GM12878 (cell line): ENCODE results near the gene ARL14EP. TPM values are rescaled to one million over a fixed set of nuclear protein-coding genes. Genes with fewer than 3 reads are reported as not detected.

Source experiments
- ATF7 ChIP-seq: fragments of 450-650 bp; IDR thresholded peaks from 2 replicates; pipeline ENCODE4 v1.6.1; 2016; ENCODE audit warnings: low read depth, mild to moderate bottlenecking
- CBX5 ChIP-seq: sonication (generic); IDR thresholded peaks from 2 replicates; pipeline ENCODE4 v1.6.1; 2016; ENCODE audit warnings: low read depth, moderate library complexity, mild to moderate bottlenecking, inconsistent platforms
- CTCF ChIP-seq, 3 experiments: IDR thresholded peaks in 2 of 3; conservative IDR thresholded peaks in 1 of 3; 2 replicates each; pipeline ENCODE4 v1.5.1; 2011; ENCODE audit warnings: low read depth in 3 of 3, low read length in 3 of 3, mild to moderate bottlenecking in 3 of 3, control low read depth in 2 of 3, moderate library complexity in 2 of 3, inconsistent platforms in 1 of 3, mixed read lengths in 1 of 3; ENCODE audit not compliant: control insufficient read depth in 2 of 3, insufficient read depth in 1 of 3; ENCODE audit errors: extremely low read depth in 1 of 3
- E2F4 ChIP-seq: IDR thresholded peaks from 2 replicates; pipeline ENCODE4 v1.6.1; 2012; ENCODE audit warnings: low read depth, low read length, improper control_type of control experiment
- EP300 ChIP-seq, 2 experiments: fragments of 150-350 bp in 1 of 2; IDR thresholded peaks; 2 replicates each; pipeline ENCODE4 v1.6.1; 2011 to 2012; ENCODE audit warnings: low read depth in 2 of 2, low read length in 2 of 2, borderline replicate concordance in 1 of 2, improper control_type of control experiment in 1 of 2, inconsistent platforms in 1 of 2; ENCODE audit not compliant: control insufficient read depth in 1 of 2
- ETV6 ChIP-seq, 2 experiments: fragments of 450-650 bp in 1 of 2; IDR thresholded peaks in 1 of 2; conservative IDR thresholded peaks in 1 of 2; 2 replicates each; pipeline ENCODE4 v1.6.1; 2014; ENCODE audit warnings: antibody characterized with exemption in 1 of 2, borderline replicate concordance in 1 of 2, low read depth in 1 of 2, mild to moderate bottlenecking in 1 of 2, moderate library complexity in 1 of 2
- HDAC6 ChIP-seq: fragments of 200-600 bp; sonication (generic); IDR thresholded peaks from one replicate; pipeline ENCODE4 v1.8.0; 2017; ENCODE audit warnings: antibody characterized with exemption; ENCODE audit not compliant: unreplicated experiment
- PRDM15 ChIP-seq: fragments of 450-650 bp; formaldehyde crosslinking; IDR thresholded peaks from 2 replicates; pipeline ENCODE4 v1.4.0; 2020; ENCODE audit warnings: mild to moderate bottlenecking, moderate library complexity
- RCOR1 ChIP-seq: conservative IDR thresholded peaks from 2 replicates; pipeline ENCODE4 v1.6.1; 2012; ENCODE audit warnings: low read depth, low read length, improper control_type of control experiment
- RELB ChIP-seq: fragments of 450-650 bp; IDR thresholded peaks from 2 replicates; pipeline ENCODE4 v1.6.1; 2017; ENCODE audit warnings: low read depth, mild to moderate bottlenecking, moderate library complexity
- SIX5 ChIP-seq: IDR thresholded peaks from 2 replicates; pipeline ENCODE4 v1.6.1; 2011; ENCODE audit warnings: mild to moderate bottlenecking, low read depth, low read length, moderate library complexity; ENCODE audit not compliant: severe bottlenecking
- SMAD1 ChIP-seq: fragments of 450-650 bp; IDR thresholded peaks from 2 replicates; pipeline ENCODE4 v1.6.1; 2018; ENCODE audit warnings: mild to moderate bottlenecking, low read depth; ENCODE audit not compliant: partially characterized antibody
- SMC3 ChIP-seq: IDR thresholded peaks from 2 replicates; pipeline ENCODE4 v1.6.1; 2011; ENCODE audit warnings: low read length, improper control_type of control experiment, borderline replicate concordance
- USF2 ChIP-seq: IDR thresholded peaks from 2 replicates; pipeline ENCODE4 v1.6.1; 2011; ENCODE audit warnings: low read depth, low read length, improper control_type of control experiment, borderline replicate concordance
- ZNF207 ChIP-seq: fragments of 450-650 bp; IDR thresholded peaks from 2 replicates; pipeline ENCODE4 v1.6.1; 2014; ENCODE audit warnings: antibody characterized with exemption, mild to moderate bottlenecking, borderline replicate concordance
- ZNF274 ChIP-seq: IDR thresholded peaks from one replicate; pipeline ENCODE4 v1.8.0; 2011; ENCODE audit not compliant: insufficient read length, insufficient read depth
- ZNF384 ChIP-seq: IDR thresholded peaks from 2 replicates; pipeline ENCODE4 v1.6.1; 2012; ENCODE audit warnings: low read depth, mild to moderate bottlenecking, low read length, improper control_type of control experiment, borderline replicate concordance
- ZZZ3 ChIP-seq: IDR thresholded peaks from 2 replicates; pipeline ENCODE4 v1.6.1; 2011; ENCODE audit warnings: low read depth; ENCODE audit not compliant: control insufficient read depth, insufficient read length
- polyA plus RNA-seq, 11 experiments: library from polyadenylated mRNA; depleted of rRNA in 4 of 11; unstranded in 6 of 11; stranded (reverse) in 5 of 11; fragments of >200 nt; fragmentation: Nextera tagmentation in 4 of 11; fragmentation: Illumina TruSeq in 1 of 11; extraction: Ambion mirVana in 4 of 11; extraction: Trizol in 1 of 11; gene quantifications; 1 replicate in 1 of 11; 2 replicates in 10 of 11; pipeline versions ENCODE4 v1.2.1 to v1.2.3, GENCODE V29; 2011 to 2016; ENCODE audit warnings: inconsistent platforms in 2 of 11, missing spikeins in 2 of 11, low read depth in 1 of 11
- total RNA-seq, 4 experiments: library from RNA; depleted of rRNA in 3 of 4; stranded (reverse); fragments of >200 nt in 3 of 4; fragmentation: Illumina TruSeq in 1 of 4; extraction: Trizol in 1 of 4; gene quantifications; 2 replicates each; pipeline versions ENCODE4 v1.2.1 to v1.2.3, GENCODE V29; 2013 to 2021

ARL14EP gene
- total and polyA plus RNA-seq, 10 of the 15 experiments (the other 5 are each of a cell fraction or from before 2014, with no cell fraction given) = 18.1 to 59.8 (median 42.8) TPM

- TF ChIP-seq RELB (peak; percentile 97), EP300 (IDR thresholded peaks at IDR 0.05; ENCODE audit: borderline replicate concordance in 1 of 2, control insufficient read depth in 1 of 2, low read depth in 2 of 2, low read length in 2 of 2) (peak in 1 of 2 experiments; percentile 20; a peak in 1 of 4 replicates), RCOR1 (no peak), E2F4 (0 out of 2 replicates have a peak, but pooled peaks have one; percentile 14), ZNF207 (peak; percentile 88), ETV6 (conservative IDR thresholded peaks at IDR 0.05 in 1 of 2, IDR thresholded peaks at IDR 0.05 in 1 of 2; ENCODE audit: borderline replicate concordance in 1 of 2, low read depth in 1 of 2) (peak in 1 of 2 experiments; percentile 54; a peak in 1 of 4 replicates), HDAC6 (no peak), CBX5 (peak; percentile 88), SIX5 (peak; percentile 48), PRDM15 (CRISPR knock-in tag) (no peak), SMAD1 (no peak), SMC3 (no peak), ZZZ3 (no peak), ZNF384 (no peak), ATF7 (peak; percentile 45; the same call in 1 of the 2 replicates), USF2 (peak; percentile 39), ZNF274 (no peak), CTCF (IDR thresholded peaks at IDR 0.05 in 2 of 3, conservative IDR thresholded peaks at IDR 0.05 in 1 of 3; ENCODE audit: control insufficient read depth in 2 of 3, extremely low read depth in 1 of 3, insufficient read depth in 1 of 3, low read depth in 3 of 3, low read length in 3 of 3) (no peak)
Observed at GRCh38 chr11:30322826-30323710, at the start of gene ARL14EP (continued).
